ENCODE measurements around the gene IFRD1. TPM values are rescaled to one million over a fixed set of nuclear protein-coding genes. Genes with fewer than 3 reads are reported as not detected.

Gene IFRD1
- total and polyA plus RNA-seq, 4 donors: 37.2 to 98.2 (median 40.7) TPM

DNA sequence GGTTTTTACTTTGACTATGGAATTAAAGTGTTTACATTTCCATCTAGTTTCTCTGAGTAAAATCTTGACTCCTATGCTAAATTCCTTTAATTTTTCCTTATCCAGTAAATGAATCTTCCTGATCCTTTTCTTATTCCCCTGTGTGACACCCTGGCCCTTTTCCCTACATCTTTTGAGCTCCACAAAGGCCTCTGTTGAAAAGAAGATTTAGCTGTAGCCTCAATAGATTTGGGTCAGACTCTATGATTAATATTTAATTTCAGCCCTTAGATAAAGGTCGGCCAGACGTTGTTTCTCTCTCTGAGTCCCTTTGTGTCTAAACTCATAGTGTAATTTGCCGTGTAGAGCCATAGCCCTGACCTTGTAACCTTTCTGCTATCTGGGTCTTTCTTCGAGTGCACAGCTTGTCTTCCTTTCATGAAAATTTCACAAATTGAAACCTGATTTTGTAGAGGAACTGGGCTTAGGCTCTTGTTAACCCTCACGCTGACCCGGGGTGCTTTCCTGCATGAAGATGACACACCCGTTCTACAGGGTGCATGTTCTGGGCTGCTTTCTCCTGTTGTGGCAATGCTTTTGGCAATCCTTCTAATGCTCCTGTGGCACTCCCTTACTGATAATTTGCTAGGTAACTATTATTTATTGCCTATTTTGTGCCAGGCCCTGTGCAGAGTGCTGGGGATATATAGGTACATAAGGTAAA lies 51.7 kb downstream of the IFRD1 start:
- Histone ChIP-seq H3K27ac (ENCODE audit: low read depth in 1 of 2, low read length in 1 of 2) (no peak overlapping the region), H3K9me3 (ENCODE audit: control insufficient read depth in 4 of 4, insufficient read depth in 3 of 4, low read length in 3 of 4) (no peaks in the 10 kb centered on the region), H3K9ac (ENCODE audit: insufficient read depth in 1 of 2, low read length in 2 of 2) (no peak overlapping the region), H3K36me3 (ENCODE audit: control insufficient read depth in 4 of 4, insufficient read depth in 4 of 4, low read length in 4 of 4) (no peaks in the 10 kb centered on the region), H3K4me1 (ENCODE audit: control insufficient read depth in 5 of 5, insufficient read depth in 5 of 5, low read length in 5 of 5) (peaks cover 0 to 6% (median 0%) of the 10 kb centered on the region in 5 donors), H3K27me3 (ENCODE audit: control insufficient read depth in 3 of 3, insufficient read depth in 3 of 3, low read length in 2 of 3) (no peaks in the 10 kb centered on the region), H3K4me3 (no peak overlapping the region)
- DNase-seq (no peak), ATAC-seq (ENCODE audit: insufficient read depth, low FRiP score) (no peak)
- TF ChIP-seq, protein P1, sequence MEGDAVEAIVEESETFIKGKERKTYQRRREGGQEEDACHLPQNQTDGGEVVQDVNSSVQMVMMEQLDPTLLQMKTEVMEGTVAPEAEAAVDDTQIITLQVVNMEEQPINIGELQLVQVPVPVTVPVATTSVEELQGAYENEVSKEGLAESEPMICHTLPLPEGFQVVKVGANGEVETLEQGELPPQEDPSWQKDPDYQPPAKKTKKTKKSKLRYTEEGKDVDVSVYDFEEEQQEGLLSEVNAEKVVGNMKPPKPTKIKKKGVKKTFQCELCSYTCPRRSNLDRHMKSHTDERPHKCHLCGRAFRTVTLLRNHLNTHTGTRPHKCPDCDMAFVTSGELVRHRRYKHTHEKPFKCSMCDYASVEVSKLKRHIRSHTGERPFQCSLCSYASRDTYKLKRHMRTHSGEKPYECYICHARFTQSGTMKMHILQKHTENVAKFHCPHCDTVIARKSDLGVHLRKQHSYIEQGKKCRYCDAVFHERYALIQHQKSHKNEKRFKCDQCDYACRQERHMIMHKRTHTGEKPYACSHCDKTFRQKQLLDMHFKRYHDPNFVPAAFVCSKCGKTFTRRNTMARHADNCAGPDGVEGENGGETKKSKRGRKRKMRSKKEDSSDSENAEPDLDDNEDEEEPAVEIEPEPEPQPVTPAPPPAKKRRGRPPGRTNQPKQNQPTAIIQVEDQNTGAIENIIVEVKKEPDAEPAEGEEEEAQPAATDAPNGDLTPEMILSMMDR (IDR thresholded peaks at IDR 0.05; ENCODE audit: control extremely low read depth, extremely low read depth): no peak
- whole genome bisulfite sequencing, 2 donors: 81 to 92% methylated on average over 7 of the region's 7 CpGs

DNA sequence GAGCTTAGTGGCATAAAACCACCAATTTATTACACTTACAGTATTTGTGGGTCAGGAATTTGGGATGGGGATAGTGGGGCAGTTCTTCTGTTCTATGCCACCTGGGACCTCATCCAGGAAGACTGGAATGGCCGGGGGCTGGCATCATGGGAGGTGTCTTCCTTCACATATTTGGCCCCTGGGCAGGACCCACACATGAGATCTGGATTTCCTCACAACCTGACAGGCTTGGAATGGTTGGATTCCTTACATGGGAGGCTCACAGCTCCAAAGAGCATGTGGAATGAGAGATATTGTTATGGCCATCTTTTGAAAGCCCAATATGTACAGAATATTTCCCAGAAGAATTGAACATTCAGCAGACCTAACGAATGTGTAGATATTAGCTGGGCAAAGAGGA lies 52.4 kb downstream of the IFRD1 start:
- no peak overlapping the region for H3K27ac ChIP-seq (ENCODE audit: low read depth in 1 of 2, low read length in 1 of 2)
- H3K9me3 ChIP-seq (ENCODE audit: control insufficient read depth in 4 of 4, insufficient read depth in 3 of 4, low read length in 3 of 4): no peaks in the 10 kb centered on the region
- H3K36me3 ChIP-seq (ENCODE audit: control insufficient read depth in 4 of 4, insufficient read depth in 4 of 4, low read length in 4 of 4): no peaks in the 10 kb centered on the region
- DNase-seq: no peak
- no peak for ATAC-seq (ENCODE audit: insufficient read depth, low FRiP score)
- TF ChIP-seq, protein P1 (IDR thresholded peaks at IDR 0.05; ENCODE audit: control extremely low read depth, extremely low read depth): no peak
- H3K4me3 ChIP-seq: no peak overlapping the region
- no peak overlapping the region for H3K9ac ChIP-seq (ENCODE audit: insufficient read depth in 1 of 2, low read length in 2 of 2)
- H3K27me3 ChIP-seq (ENCODE audit: control insufficient read depth in 3 of 3, insufficient read depth in 3 of 3, low read length in 2 of 3): no peaks in the 10 kb centered on the region
- H3K4me1 ChIP-seq (ENCODE audit: control insufficient read depth in 5 of 5, insufficient read depth in 5 of 5, low read length in 5 of 5): peaks cover 0 to 6% (median 0%) of the 10 kb centered on the region in 5 donors
- 88 to 97% methylated on average over 2 of the region's 2 CpGs for WGBS, 2 donors

DNA sequence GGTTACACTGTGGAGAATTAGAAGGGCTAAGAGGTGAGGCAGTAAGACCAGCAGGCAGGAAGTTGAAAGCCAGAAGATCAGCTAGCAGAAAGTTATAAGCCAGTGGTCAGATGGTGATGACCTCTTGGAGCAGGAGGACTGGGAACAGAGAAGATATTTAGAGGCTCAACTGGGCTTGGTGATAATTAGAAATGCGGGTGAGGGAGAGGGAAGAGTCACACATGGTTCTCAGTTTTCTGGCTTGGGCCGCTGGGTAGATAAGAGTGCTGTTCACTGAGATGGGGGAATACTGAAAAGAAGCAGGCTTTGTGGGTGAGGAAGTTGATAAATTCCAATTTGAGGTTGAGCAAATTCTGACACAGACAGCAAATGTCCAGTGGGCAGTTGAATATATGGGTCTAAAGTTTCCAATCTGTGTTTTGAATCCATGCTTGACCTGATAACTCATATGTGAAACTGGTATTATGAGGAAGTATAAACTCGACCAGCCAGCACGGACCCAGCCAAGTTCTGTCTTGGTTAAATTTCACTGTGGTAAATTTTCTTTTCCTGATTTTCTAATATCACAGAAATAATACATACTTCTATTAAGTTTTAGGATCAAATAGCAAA lies 53.2 kb downstream of the IFRD1 start:
- no peak overlapping the region for H3K27ac ChIP-seq (ENCODE audit: low read depth in 1 of 2, low read length in 1 of 2)
- H3K36me3 ChIP-seq (ENCODE audit: control insufficient read depth in 4 of 4, insufficient read depth in 4 of 4, low read length in 4 of 4): no peaks in the 10 kb centered on the region
- no peaks in the 10 kb centered on the region for H3K27me3 ChIP-seq (ENCODE audit: control insufficient read depth in 3 of 3, insufficient read depth in 3 of 3, low read length in 2 of 3)
- H3K4me1 ChIP-seq (ENCODE audit: control insufficient read depth in 5 of 5, insufficient read depth in 5 of 5, low read length in 5 of 5): peaks cover 0 to 6% (median 0%) of the 10 kb centered on the region in 5 donors
- DNase-seq (no peak), ATAC-seq (ENCODE audit: insufficient read depth, low FRiP score) (no peak)
- TF ChIP-seq, protein P1 (IDR thresholded peaks at IDR 0.05; ENCODE audit: control extremely low read depth, extremely low read depth): no peak
- H3K9me3 ChIP-seq (ENCODE audit: control insufficient read depth in 4 of 4, insufficient read depth in 3 of 4, low read length in 3 of 4): no peaks in the 10 kb centered on the region
- H3K4me3 ChIP-seq: no peak overlapping the region
- 77 to 91% methylated on average over 4 of the region's 4 CpGs for WGBS, 2 donors
- no peak overlapping the region for H3K9ac ChIP-seq (ENCODE audit: insufficient read depth in 1 of 2, low read length in 2 of 2)

Data from lung (tissue), 12 donors.